Erythroblast (primary cell): ENCODE measurements around the gene CCDC136.

Source experiments
- GATA1 ChIP-seq: IDR thresholded peaks from 2 replicates; pipeline ENCODE4 v1.6.1; 2011; ENCODE audit warnings: low read depth, mild to moderate bottlenecking, control low read depth, low read length, moderate library complexity
- POLR2A ChIP-seq: IDR thresholded peaks from 2 replicates; pipeline ENCODE4 v1.6.1; 2011; ENCODE audit warnings: mild to moderate bottlenecking, low read length

- TF ChIP-seq POLR2A (no peak), GATA1 (no peak)
Observed at GRCh38 chr7:128752251-128752650, 39.5 kb upstream of the CCDC136 start.
